HCT116 (cell line): Measurements from ENCODE around the gene MYO1A. TPM values are rescaled to one million over a fixed set of nuclear protein-coding genes. Genes with fewer than 3 reads are reported as not detected.

Source experiments
- ATAC-seq: fragments of 200-7000 bp; cut with Tn5 transposase; 2 replicates; pipeline ENCODE4 v1.9.1; 2020; ENCODE audit warnings: mild to moderate bottlenecking, moderate library complexity
- BruUV-seq: library from RNA; stranded (reverse); fragments of 400-500 nt; replicated peaks from 2 replicates; lab custom pipeline; 2021; lab: Mats Ljungman, UMichigan
- CTCF ChIA-PET: fragments of 300-600 bp; sonication (Branson Sonifier 250); formaldehyde crosslinking; loops from one replicate; lab custom pipeline; 2021; ENCODE audit warnings: antibody characterized with exemption; lab: Charles Lee
- POLR2A ChIA-PET: fragments of 300-600, 350-600 bp; sonication (Branson Sonifier 250); formaldehyde crosslinking; loops from one replicate; lab custom pipeline; 2021; ENCODE audit warnings: antibody characterized with exemption; lab: Charles Lee
- RAD21 ChIA-PET, 2 experiments: fragments of 300-600 bp; sonication (Branson Sonifier 250); formaldehyde crosslinking; loops; one replicate each; lab custom pipeline; 2023; ENCODE audit warnings: low total read pairs in 2 of 2; ENCODE audit not compliant: uncharacterized antibody in 2 of 2, unreplicated experiment in 2 of 2, low non-redundant PET in 1 of 2; lab: Charles Lee
- DNase-seq: peaks from one replicate; pipeline ENCODE4 v3.0.0-alpha.2; 2010; ENCODE audit warnings: low read depth, low spot score
- H2AFZ ChIP-seq: fragments of 200-600 bp; shearing (Covaris generic), sonication (generic); 2 replicates; pipeline ENCODE4 v1.6.1; 2017; ENCODE audit warnings: low read depth, mixed run types, mixed read lengths, antibody characterized with exemption, low read length; ENCODE audit not compliant: poor library complexity, severe bottlenecking
- H3K27ac ChIP-seq: 2 replicates; pipeline ENCODE4 v1.5.1; 2012; ENCODE audit warnings: low read depth, low read length
- H3K27me3 ChIP-seq: fragments of 200-600 bp; sonication (generic); 2 replicates; pipeline ENCODE4 v1.6.1; 2016; ENCODE audit warnings: mixed run types, low read length, mixed read lengths; ENCODE audit not compliant: insufficient read depth
- H3K36me3 ChIP-seq, 2 experiments: fragments of 200-500 bp in 1 of 2; fragments of 200-600 bp in 1 of 2; sonication (Bioruptor generic) in 1 of 2; sonication (generic) in 1 of 2; 2 replicates each; pipeline versions ENCODE4 v1.5.1 to v1.6.1; 2014 to 2016; ENCODE audit warnings: low read length in 2 of 2, inconsistent platforms in 1 of 2, mixed read lengths in 1 of 2, mixed run types in 1 of 2; ENCODE audit not compliant: insufficient read depth in 2 of 2, control insufficient read depth in 1 of 2
- H3K4me1 ChIP-seq, 2 experiments: fragments of 200-600 bp in 1 of 2; sonication (generic) in 1 of 2; 2 replicates each; pipeline versions ENCODE4 v1.5.1 to v1.6.1; 2012 to 2017; ENCODE audit warnings: low read length in 2 of 2, inconsistent platforms in 1 of 2, mild to moderate bottlenecking in 1 of 2, mixed read lengths in 1 of 2, mixed run types in 1 of 2, moderate library complexity in 1 of 2; ENCODE audit not compliant: insufficient read depth in 2 of 2, control insufficient read depth in 1 of 2
- H3K4me2 ChIP-seq: fragments of 200-600 bp; sonication (generic); 2 replicates; pipeline ENCODE4 v1.6.1; 2017; ENCODE audit warnings: mixed run types, low read length, mixed read lengths
- H3K4me3 ChIP-seq, 2 experiments: fragments of 200-600 bp in 1 of 2; sonication (generic) in 1 of 2; replicated peaks in 1 of 2; 2 replicates each; pipeline ENCODE4 v1.5.1; 2011 to 2016; ENCODE audit warnings: low read length in 2 of 2, control low read depth in 1 of 2, low read depth in 1 of 2, mild to moderate bottlenecking in 1 of 2, mixed read lengths in 1 of 2, mixed run types in 1 of 2
- H3K79me2 ChIP-seq: fragments of 200-600 bp; sonication (generic); 2 replicates; pipeline ENCODE4 v1.6.1; 2017; ENCODE audit warnings: mild to moderate bottlenecking, mixed run types, low read length, moderate library complexity, mixed read lengths; ENCODE audit not compliant: insufficient read depth
- H3K9ac ChIP-seq: fragments of 200-600 bp; sonication (generic); 2 replicates; pipeline ENCODE4 v1.6.1; 2016; ENCODE audit warnings: low read length, mixed read lengths
- H3K9me2 ChIP-seq: fragments of 200-600 bp; sonication (generic), shearing (Covaris generic); 2 replicates; pipeline ENCODE4 v1.6.1; 2017; ENCODE audit warnings: mixed run types, mild to moderate bottlenecking, moderate library complexity; ENCODE audit not compliant: insufficient read depth
- H3K9me3 ChIP-seq, 2 experiments: fragments of 200-500 bp in 1 of 2; fragments of 200-600 bp in 1 of 2; sonication (Bioruptor generic) in 1 of 2; sonication (generic) in 1 of 2; 2 replicates each; pipeline ENCODE4 v1.6.1; 2014 to 2017; ENCODE audit warnings: low read length in 2 of 2, mixed read lengths in 2 of 2, inconsistent platforms in 1 of 2, low read depth in 1 of 2, mild to moderate bottlenecking in 1 of 2, mixed run types in 1 of 2, moderate library complexity in 1 of 2; ENCODE audit not compliant: control insufficient read depth in 1 of 2, insufficient read depth in 1 of 2
- H4K20me1 ChIP-seq: fragments of 200-600 bp; sonication (generic), shearing (Covaris generic); 2 replicates; pipeline ENCODE4 v1.6.1; 2017; ENCODE audit warnings: mixed run types, mild to moderate bottlenecking, moderate library complexity; ENCODE audit not compliant: insufficient read depth
- CTCF ChIP-seq, 3 experiments: fragments of 200-600 bp in 1 of 3; sonication (generic) in 1 of 3; IDR thresholded peaks in 2 of 3; conservative IDR thresholded peaks in 1 of 3; 2 replicates each; pipeline ENCODE4 v1.5.1; 2012 to 2017; ENCODE audit warnings: low read depth in 2 of 3, low read length in 2 of 3, antibody characterized with exemption in 1 of 3, borderline replicate concordance in 1 of 3, control low read depth in 1 of 3, mild to moderate bottlenecking in 1 of 3, mixed read lengths in 1 of 3, mixed run types in 1 of 3, moderate library complexity in 1 of 3; ENCODE audit not compliant: insufficient read depth in 1 of 3
- EGR1 ChIP-seq: IDR thresholded peaks from 2 replicates; pipeline ENCODE4 v1.6.1; 2012; ENCODE audit warnings: low read depth
- EZH2phosphoT487 ChIP-seq: fragments of 200-600 bp; IDR thresholded peaks from 2 replicates; pipeline ENCODE4 v1.6.1; 2018; ENCODE audit warnings: antibody characterized with exemption, borderline replicate concordance
- TCF7L2 ChIP-seq: IDR thresholded peaks from 2 replicates; pipeline ENCODE4 v1.7.0; 2011; ENCODE audit warnings: borderline replicate concordance, inconsistent platforms; ENCODE audit not compliant: insufficient read depth, insufficient read length; ENCODE audit errors: extremely low read depth
- YY1 ChIP-seq: IDR thresholded peaks from 2 replicates; pipeline ENCODE4 v1.6.1; 2011; ENCODE audit warnings: low read length, low read depth, moderate library complexity, mild to moderate bottlenecking; ENCODE audit not compliant: insufficient replicate concordance; ENCODE audit errors: extremely low read depth
- ZFX ChIP-seq: fragments of 450-650 bp; IDR thresholded peaks from 2 replicates; pipeline ENCODE4 v1.6.1; 2017
- intact Hi-C: fragments of 100-400 bp; cut with micrococcal nuclease; formaldehyde crosslinking; loops from 2 replicates; pipeline ENCODE4 v1.10.0; 2022
- total RNA-seq: library from RNA; stranded (reverse); gene quantifications from one replicate; pipeline ENCODE4 v1.2.1, GENCODE V29; 2021; ENCODE audit not compliant: unreplicated experiment

Gene MYO1A
- total RNA-seq, 1 experiment from 2014 or later = 0.76 TPM

DNA sequence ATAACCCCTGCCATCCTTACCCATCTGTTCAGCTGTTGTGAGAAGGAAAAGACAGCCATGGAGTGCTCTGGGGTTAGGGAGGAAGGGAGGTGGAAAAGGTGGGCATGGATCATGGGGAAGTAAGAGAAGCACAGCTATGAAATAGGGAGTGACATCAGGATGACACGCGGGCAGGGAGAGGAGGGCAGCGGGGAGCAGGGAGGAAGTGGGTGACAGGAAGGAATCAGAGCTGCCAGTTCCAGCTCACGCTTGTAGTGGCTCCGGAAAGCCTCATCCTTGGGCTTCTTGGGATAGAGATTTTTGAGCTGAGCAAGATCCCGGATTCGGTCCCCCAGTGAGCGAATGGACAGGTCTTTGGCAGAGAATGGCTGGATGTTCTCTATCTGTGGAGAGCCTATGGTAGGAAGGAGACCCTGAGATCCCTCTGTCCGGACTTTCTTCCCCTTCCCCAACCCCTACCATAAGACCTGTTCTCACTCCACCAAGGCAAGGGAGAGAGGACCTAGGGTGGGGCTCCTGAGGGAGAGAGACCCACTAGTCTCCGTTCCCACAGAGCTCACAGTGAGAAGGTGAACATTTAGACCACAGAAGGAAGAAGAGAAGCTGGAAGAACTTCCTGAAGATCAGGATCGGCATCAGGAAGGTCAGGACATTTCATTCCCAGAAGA lies 49.3 kb upstream of the MYO1A start:
- H3K9me3 ChIP-seq = no peaks in the 10 kb centered on the region
- no peaks in the 10 kb centered on the region for H4K20me1 ChIP-seq
- no peaks in the 10 kb centered on the region for H3K9me2 ChIP-seq
- ATAC-seq (no peak), DNase-seq (no peak)
- H3K27ac ChIP-seq = no peak overlapping the region
- H3K79me2 ChIP-seq = no peaks in the 10 kb centered on the region; the same call in 1 of the 2 replicates
- TF ChIP-seq ZFX (no peak), YY1 (no peak), EGR1 (no peak), CTCF (IDR thresholded peaks at IDR 0.05 in 2 of 3, conservative IDR thresholded peaks at IDR 0.05 in 1 of 3; ENCODE audit: borderline replicate concordance in 1 of 3, insufficient read depth in 1 of 3, low read depth in 2 of 3, low read length in 2 of 3) (no peak), TCF7L2 (no peak), EZH2phosphoT487 (no peak)
- peaks cover 35 to 50% of the 10 kb centered on the region in 2 experiments for H3K4me1 ChIP-seq
- H3K9ac ChIP-seq = no peak overlapping the region
- POLR2A ChIA-PET = interaction anchor here (1.0 to 7.8 kb wide), 2 partner anchors 8 to 20 kb away, joined by 3 to 32 read pairs; partner anchors contain the start of gene NEMP1
- no TSS peak for BruUV-seq
- no peak overlapping the region for H2AFZ ChIP-seq
- H3K4me2 ChIP-seq = no peak overlapping the region
- H3K27me3 ChIP-seq = no peaks in the 10 kb centered on the region
- RAD21 ChIA-PET = interaction anchor here in 1 of 2 experiments (1.1 kb wide), 1 partner anchor 12 kb away, joined by 3 read pairs; the partner anchor contains the start of gene STAT6
- CTCF ChIA-PET = no interaction called here
- no peak overlapping the region for H3K4me3 ChIP-seq
- intact Hi-C loops = no loop called here
- peaks cover 13% of the 10 kb centered on the region in 2 experiments; a peak in 2 of 4 replicates for H3K36me3 ChIP-seq
